ENCODE results near the gene LIPA.
A peak's percentile ranks its signal among the peaks of the same experiment; 100 is the strongest.

LIPA gene

GRCh38 chr10:89240519-89240918 is 11.1 kb downstream of the LIPA start:
- peaks cover 58% of the 10 kb centered on the region for H3K4me1 ChIP-seq (ENCODE audit: low read length)
- H3K36me3 ChIP-seq (replicated peaks; ENCODE audit: low read depth, low read length) = no peaks in the 10 kb centered on the region
- H3K79me2 ChIP-seq (ENCODE audit: low read length) = no peaks in the 10 kb centered on the region
- H4K20me1 ChIP-seq (ENCODE audit: insufficient read depth, low read length) = no peaks in the 10 kb centered on the region
- TF ChIP-seq CTCF (IDR thresholded peaks at IDR 0.05; ENCODE audit: low read depth, low read length) (no peak), EZH2phosphoT487 (IDR thresholded peaks at IDR 0.05; ENCODE audit: low read depth) (no peak)
- no peaks in the 10 kb centered on the region for H3K9me3 ChIP-seq (ENCODE audit: insufficient read depth, low read length)
- no peak overlapping the region for H3K4me3 ChIP-seq (ENCODE audit: low read length)
- no peak overlapping the region for H2AFZ ChIP-seq (ENCODE audit: low read depth, low read length)
- no peak overlapping the region for H3K4me2 ChIP-seq (ENCODE audit: low read length)
- no peak overlapping the region for H3K27ac ChIP-seq (ENCODE audit: low read length)
- no peak overlapping the region for H3K9ac ChIP-seq (ENCODE audit: low read length)
- H3K27me3 ChIP-seq (ENCODE audit: low read depth, low read length) = no peaks in the 10 kb centered on the region

DNA sequence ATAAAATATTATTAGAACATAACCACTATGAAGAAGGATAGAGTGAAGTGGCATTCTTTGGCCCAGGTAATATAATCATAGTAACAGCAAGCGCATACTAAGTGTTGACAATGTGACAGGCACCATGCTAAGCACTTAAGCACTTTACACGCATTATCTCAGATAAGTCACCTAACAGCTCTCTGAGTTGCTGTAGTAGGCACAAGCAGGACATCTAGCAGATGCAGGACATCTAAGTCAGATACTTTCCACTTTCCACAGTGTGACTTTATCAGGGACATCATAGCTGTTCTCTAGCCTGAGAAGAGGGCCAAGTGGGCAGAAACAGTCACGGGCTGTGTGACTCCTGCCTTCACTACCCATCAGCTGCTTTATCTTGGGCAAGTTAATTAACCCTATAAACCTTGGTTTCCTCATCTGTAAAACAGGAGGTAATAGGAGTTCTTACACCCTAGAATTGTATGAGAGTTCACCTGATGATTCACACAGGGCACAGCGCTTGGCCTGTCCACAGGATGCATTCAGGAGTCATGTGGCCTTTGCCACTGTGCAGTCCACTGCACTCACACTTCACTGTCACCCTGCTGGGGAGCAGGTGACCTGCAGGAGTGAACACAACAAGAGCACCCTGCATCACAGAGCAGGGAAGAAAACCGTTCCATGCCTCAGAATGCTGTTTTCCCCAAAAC is 12.5 kb downstream of the LIPA start:
- H3K9ac ChIP-seq (ENCODE audit: low read length) = no peak overlapping the region

GRCh38 chr10:89237849-89238248 is 13.7 kb downstream of the LIPA start:
- Histone ChIP-seq H3K36me3 (replicated peaks; ENCODE audit: low read depth, low read length) (no peaks in the 10 kb centered on the region), H4K20me1 (ENCODE audit: insufficient read depth, low read length) (no peaks in the 10 kb centered on the region), H3K9me3 (ENCODE audit: insufficient read depth, low read length) (no peaks in the 10 kb centered on the region), H3K4me3 (ENCODE audit: low read length) (no peak overlapping the region), H3K4me2 (ENCODE audit: low read length) (peak overlapping the region; percentile 30; the same call in 1 of the 2 replicates), H3K79me2 (ENCODE audit: low read length) (no peaks in the 10 kb centered on the region), H3K4me1 (ENCODE audit: low read length) (peaks cover 32% of the 10 kb centered on the region), H3K27ac (ENCODE audit: low read length) (no peak overlapping the region), H3K27me3 (ENCODE audit: low read depth, low read length) (no peaks in the 10 kb centered on the region), H2AFZ (ENCODE audit: low read depth, low read length) (no peak overlapping the region), H3K9ac (ENCODE audit: low read length) (no peak overlapping the region)
- TF ChIP-seq EZH2phosphoT487 (IDR thresholded peaks at IDR 0.05; ENCODE audit: low read depth) (no peak), CTCF (IDR thresholded peaks at IDR 0.05; ENCODE audit: low read depth, low read length) (no peak)

More for the DNA sequence above, 12.5 kb downstream of the LIPA start:
- no peaks in the 10 kb centered on the region for H3K27me3 ChIP-seq (ENCODE audit: low read depth, low read length)
- H3K36me3 ChIP-seq (replicated peaks; ENCODE audit: low read depth, low read length) = no peaks in the 10 kb centered on the region
- no peaks in the 10 kb centered on the region for H4K20me1 ChIP-seq (ENCODE audit: insufficient read depth, low read length)
- TF ChIP-seq CTCF (IDR thresholded peaks at IDR 0.05; ENCODE audit: low read depth, low read length) = no peak
- no peak for TF ChIP-seq EZH2phosphoT487 (IDR thresholded peaks at IDR 0.05; ENCODE audit: low read depth)
- H3K27ac ChIP-seq (ENCODE audit: low read length) = no peak overlapping the region
- H3K4me3 ChIP-seq (ENCODE audit: low read length) = no peak overlapping the region
- no peak overlapping the region for H2AFZ ChIP-seq (ENCODE audit: low read depth, low read length)
- H3K4me1 ChIP-seq (ENCODE audit: low read length) = peaks cover 45% of the 10 kb centered on the region
- H3K9me3 ChIP-seq (ENCODE audit: insufficient read depth, low read length) = no peaks in the 10 kb centered on the region
- H3K79me2 ChIP-seq (ENCODE audit: low read length) = no peaks in the 10 kb centered on the region
- H3K4me2 ChIP-seq (ENCODE audit: low read length) = no peak overlapping the region

DNA sequence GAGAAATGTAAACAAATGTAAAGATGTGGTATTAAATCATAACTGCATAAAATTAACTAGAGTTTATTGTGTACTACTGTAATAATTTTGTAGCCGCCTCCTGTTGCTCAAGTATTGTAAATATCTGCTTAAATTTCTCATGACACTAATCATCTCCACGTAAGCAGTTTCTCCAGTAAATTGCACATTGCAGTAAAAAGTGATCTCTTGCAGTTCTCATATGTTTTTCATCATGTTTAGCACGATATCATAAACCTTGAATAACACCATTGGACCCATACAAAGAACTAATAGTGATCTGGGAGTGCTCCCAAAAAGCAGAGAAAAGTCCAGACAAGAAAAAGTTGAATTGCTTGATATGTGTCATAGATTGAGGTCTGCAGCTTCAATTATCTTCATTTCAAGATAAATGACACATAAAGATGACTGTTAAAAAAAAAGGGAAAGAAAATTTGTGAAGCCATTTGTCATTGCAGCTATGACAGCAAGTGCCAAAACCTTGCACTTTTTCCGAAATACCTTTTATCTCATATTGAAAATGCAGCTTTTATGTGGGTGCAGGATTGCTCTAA is 15.3 kb downstream of the LIPA start:
- no peak overlapping the region for H2AFZ ChIP-seq (ENCODE audit: low read depth, low read length)
- no peak overlapping the region for H3K4me3 ChIP-seq (ENCODE audit: low read length)

More for the DNA sequence above, 15.3 kb downstream of the LIPA start:
- H3K27me3 ChIP-seq (ENCODE audit: low read depth, low read length) = no peaks in the 10 kb centered on the region
- H3K79me2 ChIP-seq (ENCODE audit: low read length) = no peaks in the 10 kb centered on the region
- H3K4me1 ChIP-seq (ENCODE audit: low read length) = peaks cover 17% of the 10 kb centered on the region
- no peaks in the 10 kb centered on the region for H3K9me3 ChIP-seq (ENCODE audit: insufficient read depth, low read length)
- H3K9ac ChIP-seq (ENCODE audit: low read length) = no peak overlapping the region
- TF ChIP-seq CTCF (IDR thresholded peaks at IDR 0.05; ENCODE audit: low read depth, low read length) (no peak), EZH2phosphoT487 (IDR thresholded peaks at IDR 0.05; ENCODE audit: low read depth) (no peak)
- no peak overlapping the region for H3K4me2 ChIP-seq (ENCODE audit: low read length)
- no peaks in the 10 kb centered on the region for H4K20me1 ChIP-seq (ENCODE audit: insufficient read depth, low read length)
- H3K36me3 ChIP-seq (replicated peaks; ENCODE audit: low read depth, low read length) = no peaks in the 10 kb centered on the region
- no peak overlapping the region for H3K27ac ChIP-seq (ENCODE audit: low read length)
